Right atrium auricular region (tissue), 2 donors: Measurements from ENCODE around the gene HPGD. TPM values are rescaled to one million over a fixed set of nuclear protein-coding genes. Genes with fewer than 3 reads are reported as not detected.
"Not testable (repeated sequence)": the region's sequence is repeated elsewhere in the genome, so short reads cannot be mapped to it uniquely, and the experiment has no call there.

Experiments used
- DNase-seq: peaks from one replicate; pipeline ENCODE4 v3.0.0-alpha.2; 2019; ENCODE audit warnings: low spot score
- H3K27ac ChIP-seq, 2 donors: fragments of 200-600 bp; sonication (generic); 1 replicate in 1 of 2; 2 replicates in 1 of 2; pipeline ENCODE4 v1.5.1; 2016 to 2019
- H3K27me3 ChIP-seq, 2 donors: fragments of 200-600 bp; sonication (generic); one replicate each; pipeline versions ENCODE4 v1.5.1 to v1.6.0; 2017 to 2019
- H3K36me3 ChIP-seq: fragments of 200-600 bp; sonication (generic); one replicate; pipeline ENCODE4 v1.5.1; 2016
- H3K4me1 ChIP-seq, 2 donors: fragments of 200-600 bp; sonication (generic); one replicate each; pipeline versions ENCODE4 v1.5.1 to v1.6.0; 2017 to 2019
- H3K4me3 ChIP-seq, 2 donors: fragments of 200-600 bp; sonication (generic); 1 replicate in 1 of 2; 2 replicates in 1 of 2; pipeline ENCODE4 v1.5.1; 2017 to 2019; ENCODE audit warnings: mild to moderate bottlenecking in 1 of 2, moderate library complexity in 1 of 2
- H3K9me3 ChIP-seq, 2 donors: fragments of 200-600 bp; sonication (generic); one replicate each; pipeline ENCODE4 v1.5.1; 2019
- total RNA-seq, 2 donors: library from RNA; depleted of rRNA; stranded (reverse); fragments of >200 nt; gene quantifications; one replicate each; pipeline ENCODE4 v1.1.0, GENCODE V29; 2016
- TF ChIP-seq, protein P1 (sequence below), 2 donors: fragments of 200-600 bp; sonication (generic); IDR thresholded peaks; one replicate each; pipeline ENCODE4 v1.5.1; 2019; ENCODE audit warnings: antibody characterized with exemption in 2 of 2

HPGD gene
- total RNA-seq, 2 donors from 2014 or later, result 1.4 to 3.1 TPM

DNA sequence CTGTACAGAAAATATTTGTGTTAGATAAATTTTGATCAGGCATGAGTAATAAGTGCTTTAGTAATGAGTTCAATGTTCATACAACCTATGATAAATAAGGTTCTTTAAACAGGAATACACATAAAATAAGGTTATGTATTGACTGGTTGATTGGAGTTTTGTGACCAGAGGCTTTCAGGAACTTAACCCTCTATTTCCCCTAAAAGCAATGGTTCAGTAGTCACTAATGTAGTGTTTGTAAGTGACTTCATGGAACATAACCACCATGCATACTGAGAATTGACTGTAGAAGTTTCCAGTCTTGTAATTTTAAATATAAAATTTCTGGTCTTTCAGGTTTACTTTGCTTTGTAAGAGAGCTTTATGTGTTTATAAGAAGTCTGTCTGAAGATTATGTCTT is 28.1 kb downstream of the HPGD start:
- Histone ChIP-seq H3K27me3 (no peaks in the 10 kb centered on the region), H3K27ac (no peak overlapping the region), H3K9me3 (no peaks in the 10 kb centered on the region), H3K36me3 (no peaks in the 10 kb centered on the region), H3K4me3 (no peak overlapping the region), H3K4me1 (no peaks in the 10 kb centered on the region)
- TF ChIP-seq, protein P1, sequence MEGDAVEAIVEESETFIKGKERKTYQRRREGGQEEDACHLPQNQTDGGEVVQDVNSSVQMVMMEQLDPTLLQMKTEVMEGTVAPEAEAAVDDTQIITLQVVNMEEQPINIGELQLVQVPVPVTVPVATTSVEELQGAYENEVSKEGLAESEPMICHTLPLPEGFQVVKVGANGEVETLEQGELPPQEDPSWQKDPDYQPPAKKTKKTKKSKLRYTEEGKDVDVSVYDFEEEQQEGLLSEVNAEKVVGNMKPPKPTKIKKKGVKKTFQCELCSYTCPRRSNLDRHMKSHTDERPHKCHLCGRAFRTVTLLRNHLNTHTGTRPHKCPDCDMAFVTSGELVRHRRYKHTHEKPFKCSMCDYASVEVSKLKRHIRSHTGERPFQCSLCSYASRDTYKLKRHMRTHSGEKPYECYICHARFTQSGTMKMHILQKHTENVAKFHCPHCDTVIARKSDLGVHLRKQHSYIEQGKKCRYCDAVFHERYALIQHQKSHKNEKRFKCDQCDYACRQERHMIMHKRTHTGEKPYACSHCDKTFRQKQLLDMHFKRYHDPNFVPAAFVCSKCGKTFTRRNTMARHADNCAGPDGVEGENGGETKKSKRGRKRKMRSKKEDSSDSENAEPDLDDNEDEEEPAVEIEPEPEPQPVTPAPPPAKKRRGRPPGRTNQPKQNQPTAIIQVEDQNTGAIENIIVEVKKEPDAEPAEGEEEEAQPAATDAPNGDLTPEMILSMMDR (IDR thresholded peaks at IDR 0.05), result no peak
- DNase-seq, result no peak

DNA sequence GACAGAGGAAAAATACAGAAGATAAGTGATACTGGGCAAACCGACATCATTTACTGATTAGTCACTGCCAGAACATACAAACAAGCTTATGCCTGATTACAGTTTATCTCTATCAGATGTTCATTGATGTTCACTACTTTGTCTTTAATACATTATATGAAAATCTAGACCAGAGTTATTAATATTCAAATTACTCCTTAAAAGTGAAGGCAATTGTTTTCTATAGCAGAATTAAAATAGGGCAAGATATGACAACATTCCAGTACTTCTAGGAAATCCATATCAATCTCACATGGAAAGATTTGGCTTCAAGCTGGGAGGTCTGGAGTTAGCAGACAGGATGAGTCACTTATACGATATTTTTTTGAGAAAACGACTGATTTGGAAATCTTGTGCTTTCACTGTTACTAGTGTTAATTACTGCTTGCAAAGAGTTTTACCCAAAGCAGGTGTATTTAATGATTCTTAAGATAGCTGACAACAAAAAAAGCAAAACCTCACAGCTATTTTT is 31.8 kb downstream of the HPGD start:
- no peak overlapping the region for H3K4me3 ChIP-seq
- H3K36me3 ChIP-seq, result no peaks in the 10 kb centered on the region
- no peaks in the 10 kb centered on the region for H3K27me3 ChIP-seq
- DNase-seq, result no peak
- no peaks in the 10 kb centered on the region for H3K4me1 ChIP-seq
- TF ChIP-seq, protein P1 (IDR thresholded peaks at IDR 0.05), result no peak
- H3K9me3 ChIP-seq, result no peaks in the 10 kb centered on the region
- H3K27ac ChIP-seq, result no peak overlapping the region

DNA sequence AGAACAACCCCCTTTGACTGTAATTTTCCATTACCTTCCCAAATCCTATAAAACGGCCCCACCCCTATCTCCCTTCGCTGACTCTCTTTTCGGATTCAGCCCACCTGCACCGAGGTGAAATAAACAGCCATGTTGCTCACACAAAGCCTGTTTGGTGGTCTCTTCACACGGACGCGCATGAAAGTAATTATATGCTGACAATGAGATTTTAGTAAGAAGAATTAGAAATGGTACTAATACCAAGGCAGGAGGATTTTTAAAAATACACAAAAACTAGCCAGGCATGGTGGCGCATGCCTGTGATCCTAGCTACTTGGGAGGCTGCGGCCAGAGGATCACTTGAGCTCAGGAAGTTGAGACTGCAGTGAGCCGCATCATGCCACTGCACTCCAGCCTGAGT is 33.9 kb downstream of the HPGD start:
- H3K27me3 ChIP-seq, H3K4me1 ChIP-seq, H3K9me3 ChIP-seq, H3K36me3 ChIP-seq, H3K27ac ChIP-seq, H3K4me3 ChIP-seq, DNase-seq: not testable (repeated sequence)

DNA sequence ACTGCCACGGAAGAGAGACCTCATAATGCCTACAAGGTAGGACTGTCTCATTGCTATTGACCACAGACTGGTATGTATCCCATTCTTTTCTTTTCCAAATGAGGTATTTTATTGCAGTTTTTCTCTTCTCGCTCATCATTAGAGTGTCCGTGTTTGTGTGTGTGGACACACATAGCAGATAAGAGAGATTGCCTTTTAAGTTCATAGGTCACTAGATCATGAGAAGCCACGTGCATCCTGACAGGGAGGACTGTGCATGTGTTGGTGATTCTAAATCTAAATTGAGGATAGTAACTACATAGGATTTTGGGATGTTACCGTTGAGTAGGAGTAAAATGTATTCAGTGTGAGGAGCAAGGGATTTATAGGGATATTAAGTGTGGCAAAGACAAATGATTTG is 37.3 kb downstream of the HPGD start:
- Histone ChIP-seq H3K27ac (no peak overlapping the region), H3K4me1 (no peaks in the 10 kb centered on the region), H3K9me3 (no peaks in the 10 kb centered on the region), H3K4me3 (no peak overlapping the region), H3K36me3 (no peaks in the 10 kb centered on the region), H3K27me3 (no peaks in the 10 kb centered on the region)
- no peak for DNase-seq
- TF ChIP-seq, protein P1 (IDR thresholded peaks at IDR 0.05), result no peak

DNA sequence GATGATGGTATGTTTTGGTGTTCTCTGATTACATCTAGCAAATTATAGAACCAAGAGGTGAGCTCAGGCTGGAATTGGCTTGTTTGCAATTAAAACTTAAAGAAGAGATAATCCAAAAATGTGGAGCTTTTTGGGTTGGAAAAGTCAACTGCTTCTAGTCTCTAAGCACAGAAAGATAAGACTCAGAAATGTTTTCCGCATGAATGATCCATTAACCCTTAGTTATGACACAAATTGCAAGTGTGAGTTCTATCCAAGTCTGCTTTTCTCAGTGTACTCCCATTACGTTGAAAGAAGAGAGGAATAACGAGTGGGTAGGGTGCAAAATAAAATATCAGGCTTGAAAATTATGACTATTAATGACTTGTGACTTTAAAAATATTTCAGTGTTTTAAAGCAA is 38.5 kb downstream of the HPGD start:
- TF ChIP-seq, protein P1 (IDR thresholded peaks at IDR 0.05), result no peak
- Histone ChIP-seq H3K4me3 (no peak overlapping the region), H3K27ac (no peak overlapping the region), H3K9me3 (no peaks in the 10 kb centered on the region), H3K4me1 (no peaks in the 10 kb centered on the region), H3K27me3 (no peaks in the 10 kb centered on the region), H3K36me3 (no peaks in the 10 kb centered on the region)
- no peak for DNase-seq

DNA sequence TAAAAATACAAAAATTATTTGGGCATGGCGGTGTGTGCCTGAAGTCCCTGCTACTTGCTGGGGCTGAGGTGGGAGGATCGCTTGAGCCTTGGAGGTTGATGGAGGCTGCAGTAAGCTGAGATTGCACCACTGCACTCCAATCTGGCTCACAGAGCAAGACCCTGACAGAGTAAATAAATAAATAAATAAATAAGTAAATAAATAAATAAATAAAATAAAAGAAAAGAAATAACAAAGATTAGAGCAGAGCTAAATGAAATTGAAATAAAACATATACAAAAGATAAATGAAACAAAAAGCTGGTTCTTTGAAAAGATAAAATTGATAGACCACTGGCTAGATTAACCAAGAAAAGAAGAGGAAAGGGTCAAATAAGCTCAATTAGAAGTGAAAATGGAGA is 43.1 kb downstream of the HPGD start:
- no peak for DNase-seq
- TF ChIP-seq, protein P1 (IDR thresholded peaks at IDR 0.05), result no peak
- Histone ChIP-seq H3K27me3 (no peaks in the 10 kb centered on the region), H3K9me3 (peaks cover 0 to 5% of the 10 kb centered on the region in 2 donors), H3K36me3 (no peaks in the 10 kb centered on the region), H3K4me1 (no peaks in the 10 kb centered on the region), H3K4me3 (no peak overlapping the region), H3K27ac (no peak overlapping the region)
